WTC11 (cell line): ENCODE data around the gene MIA2. TPM values are rescaled to one million over a fixed set of nuclear protein-coding genes. Genes with fewer than 3 reads are reported as not detected.

Source experiments
- ATAC-seq: fragments of 200-7000 bp; cut with Tn5 transposase; 2 replicates; pipeline ENCODE4 v1.10.0; 2021; ENCODE audit warnings: mild to moderate bottlenecking, moderate library complexity
- CTCF ChIA-PET: fragments of 300-600 bp; sonication (Branson Sonifier 250); formaldehyde crosslinking; loops from one replicate; lab custom pipeline; 2021; ENCODE audit warnings: antibody characterized with exemption; lab: Charles Lee
- POLR2A ChIA-PET: fragments of 350-600 bp; sonication (Branson Sonifier 250); formaldehyde crosslinking; loops from one replicate; lab custom pipeline; 2021; ENCODE audit warnings: antibody characterized with exemption; lab: Charles Lee
- DNase-seq: peaks from one replicate; pipeline ENCODE4 v3.0.0; 2021; ENCODE audit warnings: low spot score
- H3K27ac Mint-ChIP-seq: 2 replicates; pipeline ENCODE4 v1.8.0; 2021; ENCODE audit warnings: mixed read lengths
- H3K27me3 Mint-ChIP-seq: 2 replicates; pipeline ENCODE4 v1.8.0; 2021; ENCODE audit warnings: low read depth, mild to moderate bottlenecking, moderate library complexity, mixed read lengths
- H3K36me3 Mint-ChIP-seq: 2 replicates; pipeline ENCODE4 v1.8.0; 2021; ENCODE audit warnings: mixed read lengths
- H3K4me1 Mint-ChIP-seq: 2 replicates; pipeline ENCODE4 v1.8.0; 2022; ENCODE audit warnings: mixed read lengths
- H3K4me3 Mint-ChIP-seq: 2 replicates; pipeline ENCODE4 v1.8.0; 2021; ENCODE audit warnings: mild to moderate bottlenecking, moderate library complexity, mixed read lengths
- H3K9me3 Mint-ChIP-seq: 2 replicates; pipeline ENCODE4 v1.8.0; 2021; ENCODE audit warnings: mixed read lengths
- CBFB ChIP-seq: sonication (generic); formaldehyde crosslinking; IDR thresholded peaks from 2 replicates; pipeline ENCODE4 v1.8.1; 2022; ENCODE audit warnings: mild to moderate bottlenecking, low read depth, missing genetic modification reagents
- EMX1 ChIP-seq: fragments of 250-450 bp; sonication (Bioruptor Pico); IDR thresholded peaks from 2 replicates; pipeline ENCODE4 v1.8.0; 2021; ENCODE audit warnings: mild to moderate bottlenecking
- ESRRA ChIP-seq: sonication (generic); formaldehyde crosslinking; IDR thresholded peaks from 2 replicates; pipeline ENCODE4 v1.8.1; 2022; ENCODE audit warnings: mild to moderate bottlenecking, missing genetic modification reagents, borderline replicate concordance
- MXD4 ChIP-seq: fragments of 250-450 bp; sonication (Bioruptor Pico); IDR thresholded peaks from 2 replicates; pipeline ENCODE4 v1.8.0; 2021; ENCODE audit warnings: mild to moderate bottlenecking, moderate library complexity, borderline replicate concordance
- NFE2L1 ChIP-seq: sonication (generic); formaldehyde crosslinking; IDR thresholded peaks from 2 replicates; pipeline ENCODE4 v1.8.1; 2023; ENCODE audit warnings: missing genetic modification reagents
- NFYB ChIP-seq: sonication (generic); formaldehyde crosslinking; conservative IDR thresholded peaks from 2 replicates; pipeline ENCODE4 v1.8.0; 2022; ENCODE audit warnings: low read depth, missing genetic modification reagents
- NR1H2 ChIP-seq: sonication (generic); formaldehyde crosslinking; IDR thresholded peaks from 2 replicates; pipeline ENCODE4 v1.9.0; 2021; ENCODE audit warnings: mild to moderate bottlenecking, moderate library complexity, missing genetic modification reagents
- OVOL2 ChIP-seq: fragments of 250-450 bp; sonication (Bioruptor Pico); IDR thresholded peaks from 2 replicates; pipeline ENCODE4 v1.9.0; 2021; ENCODE audit warnings: mild to moderate bottlenecking, borderline replicate concordance
- ZNF232 ChIP-seq: sonication (generic); formaldehyde crosslinking; IDR thresholded peaks from 2 replicates; pipeline ENCODE4 v1.8.0; 2022; ENCODE audit warnings: mild to moderate bottlenecking, missing genetic modification reagents
- total RNA-seq: library from RNA; stranded (reverse); gene quantifications from 3 replicates; pipeline ENCODE4 v1.2.3, GENCODE V29; 2021
- TF ChIP-seq, protein P1 (sequence below): fragments of 250-450 bp; sonication (Bioruptor Pico); conservative IDR thresholded peaks from 2 replicates; pipeline ENCODE4 v1.9.0; 2021; ENCODE audit warnings: mild to moderate bottlenecking
- TF ChIP-seq, protein P2 (sequence below): fragments of 250-450 bp; sonication (Bioruptor Pico); IDR thresholded peaks from 2 replicates; pipeline ENCODE4 v1.9.0; 2021; ENCODE audit warnings: mild to moderate bottlenecking, borderline replicate concordance
- TF ChIP-seq, protein P3 (sequence below): sonication (generic); formaldehyde crosslinking; IDR thresholded peaks from 2 replicates; pipeline ENCODE4 v1.8.0; 2022; ENCODE audit warnings: mild to moderate bottlenecking, missing genetic modification reagents
- TF ChIP-seq, protein P4 (sequence below): sonication (generic); formaldehyde crosslinking; conservative IDR thresholded peaks from 2 replicates; pipeline ENCODE4 v1.8.1; 2023; ENCODE audit warnings: mild to moderate bottlenecking, low read depth, missing genetic modification reagents, moderate library complexity
- TF ChIP-seq, protein P5 (sequence below): sonication (generic); formaldehyde crosslinking; IDR thresholded peaks from 2 replicates; pipeline ENCODE4 v1.8.1; 2023; ENCODE audit warnings: mild to moderate bottlenecking, moderate library complexity, missing genetic modification reagents
- TF ChIP-seq, protein P6 (sequence below): sonication (generic); formaldehyde crosslinking; IDR thresholded peaks from 2 replicates; pipeline ENCODE4 v1.8.1; 2023; ENCODE audit warnings: mild to moderate bottlenecking, missing genetic modification reagents
- TF ChIP-seq, protein P7 (sequence below): sonication (generic); formaldehyde crosslinking; IDR thresholded peaks from 2 replicates; pipeline ENCODE4 v1.8.0; 2022; ENCODE audit warnings: missing genetic modification reagents

MIA2 gene
- total RNA-seq, 1 experiment from 2014 or later = 11.3 TPM

DNA sequence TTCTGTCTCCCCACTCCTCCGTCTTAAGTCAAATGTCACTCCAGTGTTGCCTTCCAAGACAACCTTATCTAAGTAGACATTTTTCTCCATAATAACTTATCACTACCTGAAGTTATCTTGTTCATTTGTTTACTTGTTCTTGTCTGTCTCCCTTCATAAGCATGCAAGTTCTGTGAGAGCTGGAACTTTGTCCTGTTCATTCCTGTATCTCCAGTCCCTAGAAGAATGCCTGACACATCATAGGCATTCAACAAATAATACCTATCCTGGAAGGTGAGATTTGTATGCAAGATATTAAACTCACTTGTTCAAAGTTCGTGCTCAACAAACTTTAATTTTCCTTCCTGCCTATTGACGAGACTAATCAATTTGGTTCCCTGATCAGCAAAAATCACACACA is 5.7 kb upstream of the MIA2 start (continued):
- TF ChIP-seq NR1H2 (CRISPR knock-in tag) = no peak
- no peak for TF ChIP-seq ZNF232 (CRISPR knock-in tag)
- TF ChIP-seq, all 79 proteins: peak for 0

DNA sequence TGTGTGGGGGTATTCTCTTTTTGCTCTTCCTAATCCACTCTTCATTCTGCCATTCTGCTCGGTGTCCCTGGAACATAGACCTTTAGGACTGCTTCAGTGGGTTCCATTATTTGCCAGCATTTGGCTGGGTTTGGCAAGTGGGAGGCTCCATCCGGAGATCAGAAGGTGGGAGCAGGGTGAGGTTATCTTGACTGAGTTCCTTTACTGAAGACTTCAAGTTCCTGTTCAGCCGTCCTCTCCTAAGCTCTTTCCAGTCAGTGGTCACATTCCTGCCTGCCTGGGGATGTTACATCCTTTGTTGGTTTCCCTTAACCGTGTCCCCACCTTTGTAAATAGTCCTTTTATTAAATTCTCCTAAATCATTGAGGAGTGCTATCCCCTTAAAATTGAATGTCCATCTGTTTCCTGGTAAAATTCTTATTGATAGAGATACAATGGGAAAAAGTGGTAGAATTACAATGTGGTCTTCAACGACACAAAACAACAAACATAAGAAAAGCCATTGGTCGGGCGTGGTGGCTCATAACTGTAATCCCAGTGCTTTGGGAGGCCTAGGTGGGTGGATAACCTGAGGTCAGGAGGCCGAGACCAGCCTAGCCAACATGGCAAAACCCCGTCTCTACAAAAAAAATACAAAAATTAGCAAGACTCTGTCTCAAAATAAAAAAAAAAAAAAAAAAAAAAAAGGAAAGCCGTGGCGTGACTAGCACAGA is 5.0 kb upstream of the MIA2 start:
- Mint-ChIP-seq H3K27ac (no peak overlapping the region), H3K36me3 (no peaks in the 10 kb centered on the region), H3K27me3 (no peaks in the 10 kb centered on the region), H3K4me3 (no peak overlapping the region), H3K9me3 (no peaks in the 10 kb centered on the region), H3K4me1 (peaks cover 6% of the 10 kb centered on the region)
- ChIA-PET CTCF (no interaction called here), POLR2A (no interaction called here)
- DNase-seq (no peak), ATAC-seq (no peak)
- TF ChIP-seq, protein P1, sequence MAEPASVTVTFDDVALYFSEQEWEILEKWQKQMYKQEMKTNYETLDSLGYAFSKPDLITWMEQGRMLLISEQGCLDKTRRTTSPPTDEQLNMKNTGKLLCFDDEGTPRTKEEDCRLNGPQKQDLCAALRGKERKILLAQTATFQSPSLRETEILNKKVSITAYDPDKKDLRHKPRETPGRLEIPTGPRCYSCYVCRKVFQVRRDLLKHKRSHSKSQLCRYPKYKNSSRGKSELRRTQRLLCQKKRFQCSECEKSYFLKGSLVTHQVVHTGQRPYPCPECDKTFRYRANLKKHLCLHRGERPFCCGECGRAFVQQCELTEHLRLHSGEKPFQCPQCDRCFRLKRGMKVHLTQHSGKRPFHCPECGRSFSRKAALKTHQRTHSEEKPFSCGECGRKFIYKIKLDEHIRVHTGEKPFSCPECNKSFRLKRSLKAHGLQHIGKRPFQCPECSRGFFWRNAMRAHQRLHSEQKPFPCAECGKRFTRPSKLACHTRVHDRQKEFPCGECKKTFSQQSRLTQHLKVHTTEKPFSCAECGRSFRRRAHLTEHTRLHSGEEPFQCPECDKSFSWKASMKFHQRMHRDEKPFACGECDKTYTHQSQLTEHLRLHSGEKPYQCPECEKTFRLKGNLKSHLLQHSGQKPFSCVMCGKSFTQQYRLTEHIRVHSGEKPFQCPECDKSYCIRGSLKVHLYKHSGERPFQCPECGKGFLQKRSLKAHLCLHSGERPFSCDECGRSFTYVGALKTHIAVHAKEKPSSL = no peak
- TF ChIP-seq ESRRA (no peak), OVOL2 (CRISPR knock-in tag) (no peak), NFE2L1 (CRISPR knock-in tag) (no peak), EMX1 (CRISPR knock-in tag) (no peak), MXD4 (CRISPR knock-in tag) (no peak), NFYB (no peak), CBFB (CRISPR knock-in tag) (no peak)
- TF ChIP-seq, protein P2, sequence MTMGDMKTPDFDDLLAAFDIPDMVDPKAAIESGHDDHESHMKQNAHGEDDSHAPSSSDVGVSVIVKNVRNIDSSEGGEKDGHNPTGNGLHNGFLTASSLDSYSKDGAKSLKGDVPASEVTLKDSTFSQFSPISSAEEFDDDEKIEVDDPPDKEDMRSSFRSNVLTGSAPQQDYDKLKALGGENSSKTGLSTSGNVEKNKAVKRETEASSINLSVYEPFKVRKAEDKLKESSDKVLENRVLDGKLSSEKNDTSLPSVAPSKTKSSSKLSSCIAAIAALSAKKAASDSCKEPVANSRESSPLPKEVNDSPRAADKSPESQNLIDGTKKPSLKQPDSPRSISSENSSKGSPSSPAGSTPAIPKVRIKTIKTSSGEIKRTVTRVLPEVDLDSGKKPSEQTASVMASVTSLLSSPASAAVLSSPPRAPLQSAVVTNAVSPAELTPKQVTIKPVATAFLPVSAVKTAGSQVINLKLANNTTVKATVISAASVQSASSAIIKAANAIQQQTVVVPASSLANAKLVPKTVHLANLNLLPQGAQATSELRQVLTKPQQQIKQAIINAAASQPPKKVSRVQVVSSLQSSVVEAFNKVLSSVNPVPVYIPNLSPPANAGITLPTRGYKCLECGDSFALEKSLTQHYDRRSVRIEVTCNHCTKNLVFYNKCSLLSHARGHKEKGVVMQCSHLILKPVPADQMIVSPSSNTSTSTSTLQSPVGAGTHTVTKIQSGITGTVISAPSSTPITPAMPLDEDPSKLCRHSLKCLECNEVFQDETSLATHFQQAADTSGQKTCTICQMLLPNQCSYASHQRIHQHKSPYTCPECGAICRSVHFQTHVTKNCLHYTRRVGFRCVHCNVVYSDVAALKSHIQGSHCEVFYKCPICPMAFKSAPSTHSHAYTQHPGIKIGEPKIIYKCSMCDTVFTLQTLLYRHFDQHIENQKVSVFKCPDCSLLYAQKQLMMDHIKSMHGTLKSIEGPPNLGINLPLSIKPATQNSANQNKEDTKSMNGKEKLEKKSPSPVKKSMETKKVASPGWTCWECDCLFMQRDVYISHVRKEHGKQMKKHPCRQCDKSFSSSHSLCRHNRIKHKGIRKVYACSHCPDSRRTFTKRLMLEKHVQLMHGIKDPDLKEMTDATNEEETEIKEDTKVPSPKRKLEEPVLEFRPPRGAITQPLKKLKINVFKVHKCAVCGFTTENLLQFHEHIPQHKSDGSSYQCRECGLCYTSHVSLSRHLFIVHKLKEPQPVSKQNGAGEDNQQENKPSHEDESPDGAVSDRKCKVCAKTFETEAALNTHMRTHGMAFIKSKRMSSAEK (CRISPR knock-in tag) = no peak
- TF ChIP-seq, protein P3, sequence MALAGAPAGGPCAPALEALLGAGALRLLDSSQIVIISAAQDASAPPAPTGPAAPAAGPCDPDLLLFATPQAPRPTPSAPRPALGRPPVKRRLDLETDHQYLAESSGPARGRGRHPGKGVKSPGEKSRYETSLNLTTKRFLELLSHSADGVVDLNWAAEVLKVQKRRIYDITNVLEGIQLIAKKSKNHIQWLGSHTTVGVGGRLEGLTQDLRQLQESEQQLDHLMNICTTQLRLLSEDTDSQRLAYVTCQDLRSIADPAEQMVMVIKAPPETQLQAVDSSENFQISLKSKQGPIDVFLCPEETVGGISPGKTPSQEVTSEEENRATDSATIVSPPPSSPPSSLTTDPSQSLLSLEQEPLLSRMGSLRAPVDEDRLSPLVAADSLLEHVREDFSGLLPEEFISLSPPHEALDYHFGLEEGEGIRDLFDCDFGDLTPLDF (CRISPR knock-in tag) = no peak
- TF ChIP-seq, protein P4, sequence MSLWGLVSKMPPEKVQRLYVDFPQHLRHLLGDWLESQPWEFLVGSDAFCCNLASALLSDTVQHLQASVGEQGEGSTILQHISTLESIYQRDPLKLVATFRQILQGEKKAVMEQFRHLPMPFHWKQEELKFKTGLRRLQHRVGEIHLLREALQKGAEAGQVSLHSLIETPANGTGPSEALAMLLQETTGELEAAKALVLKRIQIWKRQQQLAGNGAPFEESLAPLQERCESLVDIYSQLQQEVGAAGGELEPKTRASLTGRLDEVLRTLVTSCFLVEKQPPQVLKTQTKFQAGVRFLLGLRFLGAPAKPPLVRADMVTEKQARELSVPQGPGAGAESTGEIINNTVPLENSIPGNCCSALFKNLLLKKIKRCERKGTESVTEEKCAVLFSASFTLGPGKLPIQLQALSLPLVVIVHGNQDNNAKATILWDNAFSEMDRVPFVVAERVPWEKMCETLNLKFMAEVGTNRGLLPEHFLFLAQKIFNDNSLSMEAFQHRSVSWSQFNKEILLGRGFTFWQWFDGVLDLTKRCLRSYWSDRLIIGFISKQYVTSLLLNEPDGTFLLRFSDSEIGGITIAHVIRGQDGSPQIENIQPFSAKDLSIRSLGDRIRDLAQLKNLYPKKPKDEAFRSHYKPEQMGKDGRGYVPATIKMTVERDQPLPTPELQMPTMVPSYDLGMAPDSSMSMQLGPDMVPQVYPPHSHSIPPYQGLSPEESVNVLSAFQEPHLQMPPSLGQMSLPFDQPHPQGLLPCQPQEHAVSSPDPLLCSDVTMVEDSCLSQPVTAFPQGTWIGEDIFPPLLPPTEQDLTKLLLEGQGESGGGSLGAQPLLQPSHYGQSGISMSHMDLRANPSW (CRISPR knock-in tag) = no peak
- TF ChIP-seq, protein P5, sequence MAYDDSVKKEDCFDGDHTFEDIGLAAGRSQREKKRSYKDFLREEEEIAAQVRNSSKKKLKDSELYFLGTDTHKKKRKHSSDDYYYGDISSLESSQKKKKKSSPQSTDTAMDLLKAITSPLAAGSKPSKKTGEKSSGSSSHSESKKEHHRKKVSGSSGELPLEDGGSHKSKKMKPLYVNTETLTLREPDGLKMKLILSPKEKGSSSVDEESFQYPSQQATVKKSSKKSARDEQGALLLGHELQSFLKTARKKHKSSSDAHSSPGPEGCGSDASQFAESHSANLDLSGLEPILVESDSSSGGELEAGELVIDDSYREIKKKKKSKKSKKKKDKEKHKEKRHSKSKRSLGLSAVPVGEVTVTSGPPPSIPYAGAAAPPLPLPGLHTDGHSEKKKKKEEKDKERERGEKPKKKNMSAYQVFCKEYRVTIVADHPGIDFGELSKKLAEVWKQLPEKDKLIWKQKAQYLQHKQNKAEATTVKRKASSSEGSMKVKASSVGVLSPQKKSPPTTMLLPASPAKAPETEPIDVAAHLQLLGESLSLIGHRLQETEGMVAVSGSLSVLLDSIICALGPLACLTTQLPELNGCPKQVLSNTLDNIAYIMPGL (CRISPR knock-in tag) = no peak
- TF ChIP-seq, protein P6, sequence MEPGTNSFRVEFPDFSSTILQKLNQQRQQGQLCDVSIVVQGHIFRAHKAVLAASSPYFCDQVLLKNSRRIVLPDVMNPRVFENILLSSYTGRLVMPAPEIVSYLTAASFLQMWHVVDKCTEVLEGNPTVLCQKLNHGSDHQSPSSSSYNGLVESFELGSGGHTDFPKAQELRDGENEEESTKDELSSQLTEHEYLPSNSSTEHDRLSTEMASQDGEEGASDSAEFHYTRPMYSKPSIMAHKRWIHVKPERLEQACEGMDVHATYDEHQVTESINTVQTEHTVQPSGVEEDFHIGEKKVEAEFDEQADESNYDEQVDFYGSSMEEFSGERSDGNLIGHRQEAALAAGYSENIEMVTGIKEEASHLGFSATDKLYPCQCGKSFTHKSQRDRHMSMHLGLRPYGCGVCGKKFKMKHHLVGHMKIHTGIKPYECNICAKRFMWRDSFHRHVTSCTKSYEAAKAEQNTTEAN = no peak
- TF ChIP-seq, protein P7, sequence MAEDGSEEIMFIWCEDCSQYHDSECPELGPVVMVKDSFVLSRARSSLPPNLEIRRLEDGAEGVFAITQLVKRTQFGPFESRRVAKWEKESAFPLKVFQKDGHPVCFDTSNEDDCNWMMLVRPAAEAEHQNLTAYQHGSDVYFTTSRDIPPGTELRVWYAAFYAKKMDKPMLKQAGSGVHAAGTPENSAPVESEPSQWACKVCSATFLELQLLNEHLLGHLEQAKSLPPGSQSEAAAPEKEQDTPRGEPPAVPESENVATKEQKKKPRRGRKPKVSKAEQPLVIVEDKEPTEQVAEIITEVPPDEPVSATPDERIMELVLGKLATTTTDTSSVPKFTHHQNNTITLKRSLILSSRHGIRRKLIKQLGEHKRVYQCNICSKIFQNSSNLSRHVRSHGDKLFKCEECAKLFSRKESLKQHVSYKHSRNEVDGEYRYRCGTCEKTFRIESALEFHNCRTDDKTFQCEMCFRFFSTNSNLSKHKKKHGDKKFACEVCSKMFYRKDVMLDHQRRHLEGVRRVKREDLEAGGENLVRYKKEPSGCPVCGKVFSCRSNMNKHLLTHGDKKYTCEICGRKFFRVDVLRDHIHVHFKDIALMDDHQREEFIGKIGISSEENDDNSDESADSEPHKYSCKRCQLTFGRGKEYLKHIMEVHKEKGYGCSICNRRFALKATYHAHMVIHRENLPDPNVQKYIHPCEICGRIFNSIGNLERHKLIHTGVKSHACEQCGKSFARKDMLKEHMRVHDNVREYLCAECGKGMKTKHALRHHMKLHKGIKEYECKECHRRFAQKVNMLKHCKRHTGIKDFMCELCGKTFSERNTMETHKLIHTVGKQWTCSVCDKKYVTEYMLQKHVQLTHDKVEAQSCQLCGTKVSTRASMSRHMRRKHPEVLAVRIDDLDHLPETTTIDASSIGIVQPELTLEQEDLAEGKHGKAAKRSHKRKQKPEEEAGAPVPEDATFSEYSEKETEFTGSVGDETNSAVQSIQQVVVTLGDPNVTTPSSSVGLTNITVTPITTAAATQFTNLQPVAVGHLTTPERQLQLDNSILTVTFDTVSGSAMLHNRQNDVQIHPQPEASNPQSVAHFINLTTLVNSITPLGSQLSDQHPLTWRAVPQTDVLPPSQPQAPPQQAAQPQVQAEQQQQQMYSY (CRISPR knock-in tag) = no peak
